ENCODE data around the gene PEAK1. TPM values are rescaled to one million over a fixed set of nuclear protein-coding genes. Genes with fewer than 3 reads are reported as not detected.
A peak's percentile ranks its signal among the peaks of the same experiment; 100 is the strongest.

The PEAK1 gene
- total RNA-seq, 2 experiments from 2014 or later, result 29.1 to 33.0 TPM

DNA sequence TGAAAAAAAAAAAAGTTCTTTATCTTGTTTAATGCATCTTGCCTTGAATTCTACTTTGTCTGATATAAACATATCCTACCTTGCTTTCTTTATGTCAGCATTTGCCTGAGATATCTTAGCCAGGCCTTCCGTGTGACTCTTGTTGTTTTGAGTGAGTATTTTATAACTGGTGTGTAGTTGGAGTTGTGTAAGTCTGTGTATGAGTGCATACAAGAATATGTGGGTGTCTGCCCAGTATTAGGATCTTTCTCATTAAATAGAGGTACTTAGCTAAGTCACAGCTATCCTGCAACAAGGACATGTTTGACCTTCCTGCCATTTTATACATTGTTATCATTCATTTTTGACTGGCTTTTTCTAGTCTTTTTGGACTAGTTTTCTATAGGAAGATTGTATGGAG lies 326.5 kb downstream of the PEAK1 start:
- Mint-ChIP-seq H3K4me3 (no peak overlapping the region), H3K9me3 (ENCODE audit: low read depth) (no peaks in the 10 kb centered on the region), H3K4me1 (peaks cover 6% of the 10 kb centered on the region), H3K27me3 (no peaks in the 10 kb centered on the region), H3K27ac (no peak overlapping the region), H3K36me3 (no peaks in the 10 kb centered on the region)
- DNase-seq (no peak), ATAC-seq (no peak)
- CTCF ChIA-PET, result interaction anchor here (0.9 to 1.1 kb wide), 3 partner anchors 26 to 93 kb away, joined by 3 read pairs; no protein-coding TSS in a partner anchor

DNA sequence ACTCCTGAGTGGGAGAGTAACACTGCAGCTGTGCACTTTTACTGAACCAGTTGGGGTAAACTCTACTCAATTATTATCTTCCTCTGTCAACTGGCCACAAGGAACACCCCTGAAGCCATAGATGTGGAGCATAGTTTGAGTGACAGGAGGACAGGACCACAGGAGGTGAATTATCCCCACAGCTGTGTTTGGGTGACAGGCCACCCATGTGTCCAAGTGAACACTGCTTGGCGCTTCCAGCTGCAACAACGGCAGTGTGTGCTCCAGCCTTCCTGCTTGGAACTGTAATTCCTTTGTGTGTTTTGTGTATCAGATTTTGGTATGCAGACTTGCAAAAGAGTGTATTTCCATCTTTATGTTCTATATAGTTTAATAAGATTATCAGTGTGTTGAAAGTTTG lies 328.8 kb downstream of the PEAK1 start:
- no peaks in the 10 kb centered on the region for H3K9me3 Mint-ChIP-seq (ENCODE audit: low read depth)
- no peaks in the 10 kb centered on the region for H3K36me3 Mint-ChIP-seq
- no peak overlapping the region for H3K27ac Mint-ChIP-seq
- ATAC-seq (no peak), DNase-seq (no peak)
- H3K4me3 Mint-ChIP-seq, result no peak overlapping the region
- peaks cover 6% of the 10 kb centered on the region for H3K4me1 Mint-ChIP-seq
- H3K27me3 Mint-ChIP-seq, result no peaks in the 10 kb centered on the region
- CTCF ChIA-PET, result no interaction called here

DNA sequence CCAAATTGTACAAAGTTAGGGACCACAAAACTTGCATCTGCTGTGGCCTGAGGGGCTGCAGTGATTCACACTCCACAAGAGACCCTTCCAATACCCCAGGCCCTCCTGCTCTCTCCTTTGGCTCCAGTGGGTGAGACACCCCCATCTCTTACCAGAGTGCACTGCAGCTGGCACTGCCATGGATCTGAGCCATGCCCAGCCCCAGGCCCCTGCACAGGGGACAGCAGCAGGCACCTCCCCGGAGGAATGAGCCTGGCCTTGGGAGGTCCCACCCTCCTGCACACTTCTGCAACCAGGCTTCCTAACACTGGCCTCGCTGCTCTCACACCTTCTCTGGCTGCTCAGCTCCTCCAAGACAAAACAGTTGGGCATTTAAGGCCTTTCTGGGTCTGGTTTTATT lies 332.7 kb downstream of the PEAK1 start:
- H3K36me3 Mint-ChIP-seq, result no peaks in the 10 kb centered on the region
- H3K27me3 Mint-ChIP-seq, result no peaks in the 10 kb centered on the region
- ATAC-seq, result no peak
- H3K9me3 Mint-ChIP-seq (ENCODE audit: low read depth), result no peaks in the 10 kb centered on the region
- CTCF ChIA-PET, result interaction anchor here (1.2 kb wide), 1 partner anchor 456 kb away, joined by 5 read pairs; no protein-coding TSS in a partner anchor
- no peak overlapping the region for H3K27ac Mint-ChIP-seq
- no peak overlapping the region for H3K4me3 Mint-ChIP-seq
- peaks cover 27% of the 10 kb centered on the region for H3K4me1 Mint-ChIP-seq
- DNase-seq, result no peak

DNA sequence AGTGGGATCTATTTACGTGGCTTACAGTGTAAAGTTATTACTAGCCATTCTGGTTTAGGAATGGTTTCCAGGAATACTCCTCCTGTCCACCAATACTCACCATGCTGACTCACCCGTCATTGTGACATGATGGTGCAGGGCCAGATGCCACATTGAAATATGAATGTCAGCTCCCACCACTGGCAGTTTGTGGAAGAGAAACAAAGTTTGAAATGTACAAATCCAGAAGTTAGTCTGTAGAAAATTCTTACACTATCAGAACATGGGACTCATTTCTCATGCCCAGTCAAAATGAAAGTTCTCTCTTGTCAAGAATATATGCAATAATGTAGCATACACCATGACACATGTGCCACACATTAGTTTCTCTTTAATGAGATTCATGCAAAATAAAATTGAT lies 334.6 kb downstream of the PEAK1 start:
- Mint-ChIP-seq H3K27me3 (no peaks in the 10 kb centered on the region), H3K4me1 (peaks cover 34% of the 10 kb centered on the region), H3K9me3 (ENCODE audit: low read depth) (no peaks in the 10 kb centered on the region), H3K27ac (no peak overlapping the region), H3K36me3 (no peaks in the 10 kb centered on the region), H3K4me3 (no peak overlapping the region)
- CTCF ChIA-PET, result no interaction called here
- peak; percentile 37 for ATAC-seq
- no peak for DNase-seq

DNA sequence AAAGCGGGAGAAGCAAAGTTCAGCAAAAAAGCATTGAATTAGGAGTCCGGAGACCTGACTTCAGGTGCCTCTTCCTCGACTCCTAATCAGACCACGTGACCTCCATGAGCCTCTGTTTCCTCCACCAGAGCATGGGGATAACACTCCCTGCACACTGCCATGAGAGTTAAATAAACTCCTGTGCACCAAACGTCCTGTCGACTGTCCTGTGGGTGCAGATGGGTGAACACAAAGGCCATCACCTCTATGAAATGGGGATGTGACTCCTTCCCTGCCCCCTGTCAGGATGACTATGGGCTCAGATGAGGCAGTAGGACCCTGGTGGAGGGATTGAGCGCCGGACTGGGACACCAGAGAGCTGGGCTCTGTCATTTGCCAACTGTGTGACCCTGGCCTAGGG lies 335.5 kb downstream of the PEAK1 start:
- CTCF ChIA-PET, result no interaction called here
- DNase-seq, result no peak
- H3K27ac Mint-ChIP-seq, result no peak overlapping the region
- no peaks in the 10 kb centered on the region for H3K36me3 Mint-ChIP-seq
- no peaks in the 10 kb centered on the region for H3K9me3 Mint-ChIP-seq (ENCODE audit: low read depth)
- no peaks in the 10 kb centered on the region for H3K27me3 Mint-ChIP-seq
- ATAC-seq, result no peak
- peaks cover 34% of the 10 kb centered on the region for H3K4me1 Mint-ChIP-seq
- no peak overlapping the region for H3K4me3 Mint-ChIP-seq

DNA sequence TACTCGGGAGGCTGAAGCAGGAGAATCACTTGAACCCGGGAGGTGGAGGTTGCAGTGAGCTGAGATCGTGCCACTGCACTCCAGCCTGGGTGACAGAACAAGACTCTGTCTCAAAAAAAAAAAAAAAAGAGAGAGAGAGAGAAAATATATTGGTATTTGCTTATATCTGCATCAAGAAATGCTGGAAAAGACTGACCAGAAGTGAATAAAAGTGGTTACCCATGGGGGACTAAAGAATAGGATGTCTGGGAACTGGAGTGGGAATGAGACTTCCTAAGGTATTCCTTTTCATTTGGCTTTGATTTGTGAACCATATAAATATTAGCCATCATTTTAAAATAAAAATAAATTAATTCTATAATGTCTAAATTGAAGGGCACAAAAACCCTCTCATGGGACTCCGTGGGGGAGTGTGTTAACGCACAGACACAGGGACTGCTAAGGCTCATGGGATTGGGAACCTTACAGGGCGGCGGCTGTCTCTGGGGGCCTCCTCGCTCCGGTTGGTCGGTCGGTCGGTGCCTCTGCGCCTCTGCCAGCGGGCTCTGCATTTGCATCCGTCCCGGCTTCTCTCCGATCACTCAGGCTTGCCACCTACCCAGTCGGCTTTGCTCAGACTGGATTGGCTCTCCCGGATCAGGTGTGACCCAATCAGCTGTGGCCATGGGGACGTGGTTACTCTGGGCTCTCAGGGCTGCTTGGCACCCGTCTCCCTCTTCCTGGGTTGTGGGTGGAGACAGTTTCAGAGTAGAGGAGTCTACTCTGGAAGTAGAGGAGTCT lies 336.3 kb downstream of the PEAK1 start:
- Mint-ChIP-seq H3K4me1 (peaks cover 34% of the 10 kb centered on the region), H3K36me3 (no peaks in the 10 kb centered on the region), H3K27me3 (no peaks in the 10 kb centered on the region), H3K4me3 (peak overlapping the region; percentile 21), H3K9me3 (ENCODE audit: low read depth) (no peaks in the 10 kb centered on the region), H3K27ac (no peak overlapping the region)
- peak; percentile 84 for ATAC-seq
- DNase-seq, result peak; percentile 67
- CTCF ChIA-PET, result no interaction called here

DNA sequence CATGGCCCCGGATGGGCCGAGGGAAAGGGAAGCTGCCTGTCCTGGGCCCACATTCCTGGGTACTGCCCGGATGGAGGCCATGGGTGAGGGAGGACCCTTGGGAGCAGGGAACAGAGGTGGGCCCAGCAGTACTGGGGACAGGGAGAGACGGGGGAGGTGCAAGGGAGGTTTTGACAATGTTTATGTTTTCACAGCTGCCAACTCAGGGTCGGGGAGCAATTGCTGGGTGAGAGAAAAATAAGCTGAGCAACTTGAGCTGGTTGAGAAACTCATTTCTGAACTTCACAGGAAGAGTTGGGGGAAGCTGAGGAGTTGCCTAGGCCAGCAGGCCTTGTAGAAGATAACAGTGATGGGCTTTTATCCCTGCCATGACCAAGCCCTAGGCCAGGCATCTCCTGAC lies 337.9 kb downstream of the PEAK1 start:
- Mint-ChIP-seq H3K9me3 (ENCODE audit: low read depth) (no peaks in the 10 kb centered on the region), H3K27me3 (no peaks in the 10 kb centered on the region), H3K36me3 (no peaks in the 10 kb centered on the region), H3K4me3 (no peak overlapping the region), H3K27ac (no peak overlapping the region), H3K4me1 (peaks cover 34% of the 10 kb centered on the region)
- no peak for ATAC-seq
- CTCF ChIA-PET, result interaction anchor here (1.0 kb wide), 1 partner anchor 108 kb away, joined by 4 read pairs; no protein-coding TSS in a partner anchor
- no peak for DNase-seq

DNA sequence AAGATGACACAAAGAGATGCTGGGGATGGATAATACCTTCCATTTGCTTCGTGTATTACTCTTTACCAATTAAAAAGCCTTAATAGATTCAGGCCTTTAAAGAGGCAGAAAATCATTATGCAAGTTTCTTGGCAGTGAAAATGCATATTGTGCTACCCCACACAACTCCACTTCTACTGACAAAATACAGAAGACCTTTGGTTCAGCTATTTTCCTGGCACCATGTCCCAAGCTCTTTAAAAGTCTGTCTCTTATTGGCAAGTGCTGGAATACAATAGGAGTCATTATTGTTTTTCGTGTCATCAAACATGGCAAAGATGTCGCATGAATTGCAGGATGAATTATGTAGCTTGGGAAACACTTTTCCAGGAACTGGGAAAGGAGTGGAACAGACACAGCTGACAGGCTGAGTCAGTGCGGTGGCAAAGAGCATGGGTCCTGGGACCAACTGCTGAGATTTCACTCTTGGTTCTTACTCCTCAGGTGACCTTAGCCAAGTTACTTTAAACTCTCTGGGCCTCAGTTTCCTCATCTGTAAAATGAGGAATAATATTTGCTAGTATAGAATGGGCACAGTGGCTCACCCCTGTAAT lies 343.5 kb downstream of the PEAK1 start:
- no peaks in the 10 kb centered on the region for H3K9me3 Mint-ChIP-seq (ENCODE audit: low read depth)
- peaks cover under 1% of the 10 kb centered on the region for H3K4me1 Mint-ChIP-seq

DNA sequence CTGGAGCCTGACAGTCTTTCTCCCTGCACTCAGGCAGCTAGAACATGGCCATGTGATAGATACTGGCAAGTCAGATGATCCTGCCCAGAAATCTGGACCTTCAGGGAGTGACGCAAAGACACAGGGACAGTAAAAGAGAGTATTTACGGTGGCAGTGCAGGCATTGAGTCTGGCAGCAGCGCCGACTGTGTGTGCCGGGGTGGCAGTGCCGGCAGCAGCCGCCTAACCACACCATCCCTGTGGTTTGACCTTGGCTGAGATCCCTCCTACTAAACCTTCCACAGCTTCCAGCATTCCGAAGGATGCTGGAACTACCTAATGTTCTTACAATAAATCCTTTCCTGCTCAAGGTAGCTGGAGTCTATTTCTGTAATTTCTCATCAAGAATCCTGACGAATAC lies 344.4 kb downstream of the PEAK1 start:
- no peak overlapping the region for H3K4me3 Mint-ChIP-seq
- DNase-seq, result no peak
- CTCF ChIA-PET, result no interaction called here

More for the DNA sequence above, 343.5 kb downstream of the PEAK1 start:
- CTCF ChIA-PET, result interaction anchor here (0.8 kb wide), 1 partner anchor 99 kb away, joined by 3 read pairs; no protein-coding TSS in a partner anchor
- Mint-ChIP-seq H3K4me3 (no peak overlapping the region), H3K36me3 (no peaks in the 10 kb centered on the region), H3K27ac (no peak overlapping the region), H3K27me3 (peaks cover 9% of the 10 kb centered on the region)
- ATAC-seq, result no peak
- DNase-seq, result no peak

DNA sequence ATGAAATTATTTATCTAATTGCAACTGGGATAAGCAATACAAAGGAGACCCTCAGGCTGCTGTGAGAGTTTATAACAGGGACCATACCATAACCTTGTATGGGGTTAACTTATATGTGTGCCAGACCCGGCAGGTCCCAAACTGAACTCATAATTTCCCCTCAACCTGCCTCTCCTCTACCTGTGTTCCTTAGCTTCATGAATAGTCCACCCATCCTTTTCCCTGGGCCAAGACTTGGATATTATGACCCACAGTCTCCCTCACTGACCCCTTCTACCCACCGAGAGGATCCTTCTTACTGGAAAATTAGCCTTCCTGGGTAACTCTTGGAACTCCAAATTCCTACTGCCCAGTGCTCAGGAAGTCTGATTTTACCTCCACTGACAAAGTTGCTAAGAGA lies 345.6 kb downstream of the PEAK1 start:
- no peaks in the 10 kb centered on the region for H3K9me3 Mint-ChIP-seq (ENCODE audit: low read depth)
- DNase-seq (no peak), ATAC-seq (no peak)
- CTCF ChIA-PET, result no interaction called here
- H3K4me3 Mint-ChIP-seq, result no peak overlapping the region
- H3K36me3 Mint-ChIP-seq, result no peaks in the 10 kb centered on the region
- peaks cover 9% of the 10 kb centered on the region for H3K27me3 Mint-ChIP-seq
- peaks cover 12% of the 10 kb centered on the region for H3K4me1 Mint-ChIP-seq
- no peak overlapping the region for H3K27ac Mint-ChIP-seq

More for the DNA sequence above, 344.4 kb downstream of the PEAK1 start:
- Mint-ChIP-seq H3K27me3 (peaks cover 9% of the 10 kb centered on the region), H3K4me1 (peaks cover 4% of the 10 kb centered on the region), H3K27ac (no peak overlapping the region), H3K9me3 (ENCODE audit: low read depth) (no peaks in the 10 kb centered on the region), H3K36me3 (no peaks in the 10 kb centered on the region)
- ATAC-seq, result no peak

DNA sequence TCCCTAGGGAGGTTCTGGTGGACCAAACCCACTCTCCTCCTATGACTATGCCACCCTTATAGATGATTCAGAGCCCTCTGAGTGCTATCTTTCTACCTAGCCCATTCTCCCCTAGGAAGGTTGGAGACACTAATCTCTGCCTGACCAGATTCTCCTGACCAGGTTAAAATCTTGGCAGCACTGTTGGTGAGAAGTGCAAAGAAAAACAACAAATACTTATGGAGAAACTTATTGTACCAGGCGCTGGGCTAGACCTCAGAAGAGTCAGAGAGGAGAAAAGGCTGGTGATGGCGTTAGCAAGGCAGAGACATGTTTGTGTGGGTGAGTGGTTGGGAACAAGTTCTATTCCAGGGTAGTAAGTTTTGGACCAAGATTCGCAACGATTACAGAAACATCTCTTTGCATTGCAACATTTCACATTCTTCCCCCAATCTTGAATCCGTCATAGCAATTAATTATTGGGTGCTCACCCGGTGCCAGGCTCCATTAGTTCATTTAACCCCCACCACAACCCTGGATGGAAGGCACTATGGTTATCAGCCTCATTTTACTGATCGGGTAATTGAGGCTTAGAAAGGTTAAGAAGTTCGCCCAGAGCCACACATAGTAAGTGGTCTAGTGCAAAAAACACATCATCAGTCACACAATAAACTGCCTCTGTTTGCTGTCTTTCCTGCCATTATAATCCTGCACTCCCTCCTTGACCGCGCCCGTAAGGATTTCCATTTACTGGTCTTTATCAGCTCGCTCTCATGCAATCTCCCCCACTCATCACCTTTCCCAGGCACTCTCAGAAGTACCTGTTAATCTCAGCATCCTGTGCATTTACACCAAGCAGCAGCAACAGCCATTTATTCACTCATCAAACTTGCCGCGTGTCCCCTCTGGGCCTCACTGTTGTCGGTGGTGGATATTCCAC lies 348.3 kb downstream of the PEAK1 start:
- no peaks in the 10 kb centered on the region for H3K9me3 Mint-ChIP-seq (ENCODE audit: low read depth)
- CTCF ChIA-PET, result interaction anchor here (0.9 to 1.0 kb wide), 3 partner anchors 11 to 839 kb away, joined by 3 to 4 read pairs (median 3); no protein-coding TSS in a partner anchor
- peaks cover 9% of the 10 kb centered on the region for H3K27me3 Mint-ChIP-seq
- peak overlapping the region; percentile 59 for H3K4me3 Mint-ChIP-seq
- peaks cover 2% of the 10 kb centered on the region for H3K36me3 Mint-ChIP-seq
- peaks cover 26% of the 10 kb centered on the region for H3K4me1 Mint-ChIP-seq
- H3K27ac Mint-ChIP-seq, result peak overlapping the region; percentile 45
- no peak for DNase-seq
- no peak for ATAC-seq

DNA sequence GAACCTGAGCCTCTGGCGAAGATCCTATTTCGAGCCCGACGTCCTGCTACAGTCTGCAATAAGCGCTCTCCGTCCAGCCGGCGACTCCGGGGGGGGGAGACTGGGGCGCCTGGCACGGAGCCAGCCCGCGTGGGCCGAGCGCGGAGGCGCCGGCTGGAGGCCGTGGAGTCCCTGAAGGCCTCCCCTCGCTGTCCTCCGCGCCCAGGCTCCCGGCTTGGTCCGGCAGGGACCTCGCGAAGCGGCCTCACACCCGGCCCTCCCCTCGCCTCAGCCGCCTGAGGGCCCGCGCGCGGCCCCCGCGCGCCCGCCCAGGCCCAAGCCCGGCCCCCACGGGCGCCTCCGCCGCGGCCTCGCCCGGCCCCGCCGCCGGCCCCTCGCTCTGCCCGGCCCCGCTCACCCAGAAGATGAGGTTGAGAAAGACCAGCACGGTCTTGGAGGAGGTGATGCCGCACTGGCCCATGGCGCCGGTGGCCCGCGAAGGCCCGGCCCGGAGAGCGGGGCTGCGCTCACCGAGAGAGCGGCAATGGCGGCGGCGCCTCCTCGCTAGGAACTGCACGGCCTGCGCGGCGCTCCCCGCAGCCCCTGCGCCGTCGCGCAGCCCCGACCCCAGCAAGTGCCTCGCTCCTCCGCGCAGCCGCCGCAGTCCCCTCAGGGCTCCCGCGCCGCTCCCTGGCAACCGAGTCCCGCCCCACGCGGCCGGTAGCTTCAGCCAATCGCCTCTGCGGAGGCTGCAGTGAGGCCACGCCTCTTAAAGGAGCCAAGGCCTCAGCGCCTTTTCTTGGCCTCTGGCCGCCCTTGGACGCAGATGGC lies 349.2 kb downstream of the PEAK1 start, which contains the start of gene TSPAN3:
Gene TSPAN3, minus strand, starts transcription at position 615 of the 810 bp plus-strand sequence. Its CDS starts 155 bp downstream, at position 460.
- ATAC-seq (peak; percentile 99), DNase-seq (peak; percentile 94)
- peaks cover 9% of the 10 kb centered on the region for H3K27me3 Mint-ChIP-seq
- peaks cover 2% of the 10 kb centered on the region for H3K36me3 Mint-ChIP-seq
- no peaks in the 10 kb centered on the region for H3K9me3 Mint-ChIP-seq (ENCODE audit: low read depth)
- H3K27ac Mint-ChIP-seq, result peak within 1 kb of the TSS; percentile 48
- H3K4me1 Mint-ChIP-seq, result peaks cover 26% of the 10 kb centered on the region
- H3K4me3 Mint-ChIP-seq, result peak within 1 kb of the TSS; percentile 76
- CTCF ChIA-PET, result interaction anchor here (0.9 to 1.0 kb wide), 3 partner anchors 10 to 840 kb away, joined by 3 to 4 read pairs (median 3); no protein-coding TSS in a partner anchor

Measured in activated CD8-positive, alpha-beta memory T cell treated with anti-CD3 and anti-CD28 coated beads, Interleukin-2, amount 10 ng/mL, durations not matched to agents 7 days and 5 days (primary cell).